GM12872 (cell line): Measurements from ENCODE around the gene LTC4S.

Experiments
- TF ChIP-seq, protein P1 (sequence below): IDR thresholded peaks from 3 replicates; pipeline ENCODE4 v1.5.1; 2011; ENCODE audit warnings: low read depth, mild to moderate bottlenecking, low read length, moderate library complexity; ENCODE audit not compliant: insufficient read depth

The LTC4S gene

GRCh38 chr5:179771311-179771895 lies 22.4 kb upstream of the LTC4S start:
- TF ChIP-seq, protein P1, sequence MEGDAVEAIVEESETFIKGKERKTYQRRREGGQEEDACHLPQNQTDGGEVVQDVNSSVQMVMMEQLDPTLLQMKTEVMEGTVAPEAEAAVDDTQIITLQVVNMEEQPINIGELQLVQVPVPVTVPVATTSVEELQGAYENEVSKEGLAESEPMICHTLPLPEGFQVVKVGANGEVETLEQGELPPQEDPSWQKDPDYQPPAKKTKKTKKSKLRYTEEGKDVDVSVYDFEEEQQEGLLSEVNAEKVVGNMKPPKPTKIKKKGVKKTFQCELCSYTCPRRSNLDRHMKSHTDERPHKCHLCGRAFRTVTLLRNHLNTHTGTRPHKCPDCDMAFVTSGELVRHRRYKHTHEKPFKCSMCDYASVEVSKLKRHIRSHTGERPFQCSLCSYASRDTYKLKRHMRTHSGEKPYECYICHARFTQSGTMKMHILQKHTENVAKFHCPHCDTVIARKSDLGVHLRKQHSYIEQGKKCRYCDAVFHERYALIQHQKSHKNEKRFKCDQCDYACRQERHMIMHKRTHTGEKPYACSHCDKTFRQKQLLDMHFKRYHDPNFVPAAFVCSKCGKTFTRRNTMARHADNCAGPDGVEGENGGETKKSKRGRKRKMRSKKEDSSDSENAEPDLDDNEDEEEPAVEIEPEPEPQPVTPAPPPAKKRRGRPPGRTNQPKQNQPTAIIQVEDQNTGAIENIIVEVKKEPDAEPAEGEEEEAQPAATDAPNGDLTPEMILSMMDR = no peak

GRCh38 chr5:179772351-179772750 lies 21.4 kb upstream of the LTC4S start:
- TF ChIP-seq, protein P1 = no peak

- TF ChIP-seq, protein P1 = no peak
These were observed 20.1 kb upstream of the LTC4S start for GRCh38 chr5:179773686-179774040.

DNA sequence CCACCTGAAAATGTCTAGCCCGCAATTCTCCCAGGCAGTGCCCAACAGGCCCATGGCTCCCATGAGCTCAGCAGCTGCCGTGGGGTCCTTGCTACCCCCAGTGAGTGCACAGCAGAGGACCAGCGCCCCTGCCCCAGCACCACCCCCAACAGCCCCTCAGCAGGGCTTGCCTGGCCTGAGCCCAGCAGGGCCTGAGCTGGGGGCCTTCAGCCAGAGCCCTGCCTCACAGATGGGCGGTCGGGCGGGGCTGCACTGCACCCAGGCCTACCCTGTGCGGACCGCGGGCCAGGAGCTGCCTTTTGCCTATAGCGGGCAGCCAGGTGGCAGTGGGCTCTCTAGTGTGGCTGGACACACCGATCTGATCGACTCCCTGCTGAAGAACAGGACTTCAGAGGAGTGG lies 19.3 kb upstream of the LTC4S start:
- TF ChIP-seq, protein P1 = no peak

GRCh38 chr5:179776411-179776938 lies 17.3 kb upstream of the LTC4S start:
- TF ChIP-seq, protein P1 = no peak

GRCh38 chr5:179777456-179777855 lies 16.3 kb upstream of the LTC4S start:
- TF ChIP-seq, protein P1 = no peak

- TF ChIP-seq, protein P1 = no peak
These were observed 15.9 kb upstream of the LTC4S start for GRCh38 chr5:179777909-179778308.

- TF ChIP-seq, protein P1 = no peak
These were observed 15.2 kb upstream of the LTC4S start for GRCh38 chr5:179778591-179778990.
